AG10803 (cell line): Measurements from ENCODE around the gene MAPK8IP3.

ENCODE experiments used
- DNase-seq: peaks from one replicate; pipeline ENCODE4 v3.0.0; 2010; ENCODE audit warnings: low read depth
- H3K4me3 ChIP-seq: 2 replicates; pipeline ENCODE4 v1.5.1; 2011; ENCODE audit warnings: mild to moderate bottlenecking, low read length, control low read depth
- TF ChIP-seq, protein P1 (sequence below): conservative IDR thresholded peaks from 2 replicates; pipeline ENCODE4 v1.5.1; 2011; ENCODE audit warnings: mild to moderate bottlenecking, low read length, control low read depth, inconsistent platforms

Gene MAPK8IP3

DNA sequence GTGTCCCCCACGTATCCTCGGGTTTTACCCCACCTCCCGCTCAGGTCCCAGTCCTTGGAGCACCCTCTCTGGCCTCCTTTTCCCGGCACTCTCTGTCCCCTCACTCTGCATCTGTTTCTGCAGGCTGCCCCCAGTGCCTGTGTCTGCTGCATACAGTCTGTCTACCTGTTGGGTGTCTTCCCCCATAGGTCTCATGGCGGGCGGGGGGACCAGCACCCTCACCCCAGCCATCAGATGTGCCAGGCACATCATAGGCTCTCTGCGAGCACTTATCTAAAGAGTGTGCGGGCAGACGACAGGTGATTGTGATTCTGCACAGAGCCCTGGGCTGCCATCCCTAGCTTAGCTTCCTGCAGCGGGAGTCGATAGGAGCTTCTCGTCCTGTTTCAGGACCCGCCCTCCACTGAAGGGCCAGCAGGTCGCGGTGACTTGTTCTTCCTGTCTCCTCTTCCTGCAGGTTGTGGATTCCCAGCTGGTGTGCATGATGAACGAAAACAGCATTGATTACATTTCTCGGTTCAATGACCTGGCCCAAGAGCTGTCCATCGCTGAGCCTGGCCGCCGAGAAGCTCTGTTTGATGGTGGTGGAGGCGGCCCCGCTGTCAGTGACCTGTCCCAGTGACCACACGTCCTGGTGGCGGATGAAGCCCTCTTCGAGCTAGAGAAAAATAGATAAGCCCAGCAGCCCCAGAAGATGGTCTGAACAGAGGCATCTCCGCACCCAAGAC is 32.4 kb upstream of the MAPK8IP3 start:
- no peak for DNase-seq
- TF ChIP-seq, protein P1, sequence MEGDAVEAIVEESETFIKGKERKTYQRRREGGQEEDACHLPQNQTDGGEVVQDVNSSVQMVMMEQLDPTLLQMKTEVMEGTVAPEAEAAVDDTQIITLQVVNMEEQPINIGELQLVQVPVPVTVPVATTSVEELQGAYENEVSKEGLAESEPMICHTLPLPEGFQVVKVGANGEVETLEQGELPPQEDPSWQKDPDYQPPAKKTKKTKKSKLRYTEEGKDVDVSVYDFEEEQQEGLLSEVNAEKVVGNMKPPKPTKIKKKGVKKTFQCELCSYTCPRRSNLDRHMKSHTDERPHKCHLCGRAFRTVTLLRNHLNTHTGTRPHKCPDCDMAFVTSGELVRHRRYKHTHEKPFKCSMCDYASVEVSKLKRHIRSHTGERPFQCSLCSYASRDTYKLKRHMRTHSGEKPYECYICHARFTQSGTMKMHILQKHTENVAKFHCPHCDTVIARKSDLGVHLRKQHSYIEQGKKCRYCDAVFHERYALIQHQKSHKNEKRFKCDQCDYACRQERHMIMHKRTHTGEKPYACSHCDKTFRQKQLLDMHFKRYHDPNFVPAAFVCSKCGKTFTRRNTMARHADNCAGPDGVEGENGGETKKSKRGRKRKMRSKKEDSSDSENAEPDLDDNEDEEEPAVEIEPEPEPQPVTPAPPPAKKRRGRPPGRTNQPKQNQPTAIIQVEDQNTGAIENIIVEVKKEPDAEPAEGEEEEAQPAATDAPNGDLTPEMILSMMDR: no peak
- H3K4me3 ChIP-seq: no peak overlapping the region

DNA sequence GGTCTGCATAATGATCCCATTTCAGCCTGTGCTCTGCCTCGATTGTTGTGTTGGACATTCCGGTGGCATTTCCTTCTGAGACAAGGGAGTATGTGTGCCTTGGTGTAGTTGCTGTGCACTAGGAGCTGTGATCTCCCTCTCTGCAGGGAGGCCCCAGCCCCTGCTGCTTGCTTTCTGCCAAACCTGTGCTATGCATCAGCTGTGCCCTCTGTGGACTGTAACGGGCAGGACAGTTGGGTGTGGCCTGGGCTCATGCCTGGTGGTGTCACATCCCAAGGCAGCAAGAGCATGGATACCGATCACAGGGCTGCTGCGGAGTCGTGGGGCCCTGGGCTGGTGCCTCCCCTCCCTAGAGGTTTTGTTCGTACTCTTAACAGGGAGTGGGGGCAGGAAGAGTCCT is 31.7 kb upstream of the MAPK8IP3 start:
- no peak overlapping the region for H3K4me3 ChIP-seq
- DNase-seq: no peak
- TF ChIP-seq, protein P1: no peak

DNA sequence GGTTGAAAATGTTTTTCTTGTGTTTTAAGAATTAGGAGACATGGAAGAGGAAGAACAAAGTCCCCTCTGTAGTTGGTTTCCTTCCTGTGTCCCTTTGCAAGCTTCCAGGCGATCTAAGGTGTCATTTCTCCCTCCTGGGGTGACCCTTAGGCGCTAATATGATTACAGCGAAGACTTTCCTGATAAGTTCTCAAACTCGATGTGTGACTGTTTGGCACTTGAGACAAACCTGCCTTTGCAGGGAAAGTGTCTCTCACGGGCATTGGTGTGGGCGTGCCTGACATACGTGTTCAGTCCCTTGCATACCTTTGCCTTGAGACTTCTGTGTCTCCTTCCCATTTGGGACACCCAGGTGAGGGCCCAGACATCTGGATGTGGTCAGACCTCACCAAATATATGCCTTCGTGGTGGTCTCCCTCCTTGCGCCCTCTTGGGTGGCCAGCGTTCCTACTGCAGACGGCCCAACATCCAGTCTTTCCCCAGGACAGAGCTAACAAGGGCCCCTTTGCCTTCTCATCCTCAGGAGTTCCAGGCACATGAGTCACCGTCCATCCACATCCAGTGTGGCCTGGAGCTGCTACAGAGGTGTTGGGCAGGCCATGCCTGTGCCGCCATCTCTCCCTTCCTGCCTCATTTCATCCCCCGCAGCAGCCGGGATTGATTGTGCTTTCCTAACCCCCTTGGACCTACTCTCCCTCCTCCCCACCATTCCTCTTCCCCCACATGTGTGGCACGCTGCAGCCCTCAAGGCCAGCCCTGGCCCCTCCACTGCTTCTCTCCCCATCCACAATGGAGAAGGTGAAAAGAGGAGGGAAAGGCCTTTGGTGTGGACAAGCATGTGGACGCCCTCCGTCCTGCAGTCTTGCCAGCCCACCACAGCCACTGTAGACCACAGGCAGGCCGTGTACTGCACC is 31.0 kb upstream of the MAPK8IP3 start:
- peak; percentile 45 for DNase-seq
- TF ChIP-seq, protein P1: no peak
- H3K4me3 ChIP-seq: no peak overlapping the region

DNA sequence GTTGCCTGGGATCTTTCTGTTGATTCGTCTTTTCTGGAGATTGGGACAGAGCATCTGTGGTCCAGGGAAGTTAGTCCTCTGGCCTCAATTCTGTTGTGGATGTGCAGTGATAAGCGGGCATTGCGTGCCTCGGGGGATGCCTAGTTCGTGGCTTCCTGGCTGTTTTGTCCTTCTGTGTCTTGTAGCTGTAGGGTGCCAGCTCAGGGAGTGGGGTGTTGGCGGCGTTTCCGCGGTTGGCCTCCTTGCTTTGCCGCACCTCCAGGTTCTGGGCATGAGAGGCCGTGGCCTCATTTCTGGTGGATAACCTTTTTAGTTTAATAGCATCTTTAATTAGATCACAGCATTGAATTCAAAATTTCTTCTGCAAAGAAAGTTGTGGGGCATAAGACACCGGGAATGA is 29.3 kb upstream of the MAPK8IP3 start:
- TF ChIP-seq, protein P1: no peak
- H3K4me3 ChIP-seq: no peak overlapping the region

DNA sequence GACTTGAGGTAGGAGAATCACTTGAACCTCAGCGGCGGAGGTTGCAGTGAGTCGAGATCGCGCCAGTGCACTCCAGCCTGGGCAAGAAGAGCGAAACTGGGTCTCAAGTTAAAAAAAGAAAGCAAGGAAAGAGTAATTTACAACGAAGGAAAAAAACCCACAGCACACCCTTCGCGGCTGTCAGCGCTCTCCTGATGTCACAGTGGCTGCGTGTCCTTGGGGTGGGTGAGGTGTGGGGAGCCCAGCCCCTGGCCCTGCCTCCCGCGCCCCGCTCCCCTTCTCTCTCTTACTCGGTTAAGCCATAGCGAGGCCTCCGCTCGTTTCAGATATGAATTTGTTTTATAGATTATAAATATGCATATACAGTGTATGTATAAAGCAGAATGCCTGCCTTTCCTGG is 28.7 kb upstream of the MAPK8IP3 start:
- no peak overlapping the region; the same call in 1 of the 2 replicates for H3K4me3 ChIP-seq
- TF ChIP-seq, protein P1: no peak
- no peak for DNase-seq

More for the DNA sequence above, 29.3 kb upstream of the MAPK8IP3 start:
- DNase-seq: no peak

DNA sequence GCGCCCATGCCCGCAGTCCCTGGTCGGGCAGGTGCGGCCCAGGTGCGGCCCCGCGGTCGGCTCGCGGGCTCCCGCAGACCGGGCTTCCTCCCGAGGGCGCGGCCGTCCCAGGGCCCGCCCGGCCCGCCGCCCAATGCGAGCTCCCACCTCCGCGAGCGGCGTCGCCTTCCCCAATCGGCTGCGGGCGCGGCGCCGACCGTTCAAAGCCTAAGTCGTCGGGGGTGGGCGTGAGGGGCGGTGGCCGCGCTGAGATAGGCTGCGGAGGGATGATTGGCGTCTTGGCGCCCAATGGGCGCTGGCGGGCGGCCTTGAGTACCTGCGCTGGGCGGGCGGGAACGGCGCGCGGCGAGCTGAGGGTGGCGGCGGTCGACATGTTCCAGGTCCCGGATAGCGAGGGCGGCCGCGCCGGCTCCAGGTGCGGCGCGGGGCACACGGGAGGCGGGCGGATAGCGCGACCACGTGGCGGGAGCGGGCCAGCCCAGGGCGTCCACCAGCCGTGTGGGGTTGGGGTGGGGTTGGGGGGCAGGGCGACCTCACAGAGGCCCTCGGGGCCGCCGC is 28.0 kb upstream of the MAPK8IP3 start, which contains the start of gene JPT2:
JPT2 (plus strand) TSS at position 338 of the 558 bp plus-strand sequence; CDS start at position 372, 34 bp downstream.
- DNase-seq: peak; percentile 95
- TF ChIP-seq, protein P1: no peak

More for the DNA sequence above, 28.0 kb upstream of the MAPK8IP3 start, which contains the start of gene JPT2:
- peak within 1 kb of the TSS; percentile 75 for H3K4me3 ChIP-seq
